Osteocyte (in vitro differentiated cells): ENCODE measurements around the gene HDAC4. TPM values are rescaled to one million over a fixed set of nuclear protein-coding genes. Genes with fewer than 3 reads are reported as not detected.
A peak's percentile ranks its signal among the peaks of the same experiment; 100 is the strongest.

ENCODE experiments used
- DNase-seq: peaks from one replicate; pipeline ENCODE4 v3.0.0; 2021; ENCODE audit warnings: mixed read lengths; ENCODE audit not compliant: unreplicated experiment; ENCODE audit errors: extremely low spot score
- H3K27ac Mint-ChIP-seq: one replicate; pipeline ENCODE4 v1.8.0; 2021; ENCODE audit warnings: mild to moderate bottlenecking, mixed read lengths; ENCODE audit not compliant: unreplicated experiment
- H3K27me3 Mint-ChIP-seq: one replicate; pipeline ENCODE4 v1.8.0; 2021; ENCODE audit warnings: mixed read lengths; ENCODE audit not compliant: unreplicated experiment
- H3K36me3 Mint-ChIP-seq: one replicate; pipeline ENCODE4 v1.8.0; 2021; ENCODE audit warnings: mixed read lengths; ENCODE audit not compliant: unreplicated experiment
- H3K4me1 Mint-ChIP-seq: one replicate; pipeline ENCODE4 v1.8.0; 2021; ENCODE audit warnings: mixed read lengths; ENCODE audit not compliant: unreplicated experiment
- H3K4me3 Mint-ChIP-seq: one replicate; pipeline ENCODE4 v1.8.0; 2021; ENCODE audit warnings: mild to moderate bottlenecking, moderate library complexity, mixed read lengths; ENCODE audit not compliant: unreplicated experiment
- H3K9me3 Mint-ChIP-seq: one replicate; pipeline ENCODE4 v1.8.0; 2021; ENCODE audit warnings: mixed read lengths; ENCODE audit not compliant: unreplicated experiment
- CTCF ChIP-seq: fragments of 200-600 bp; sonication (generic); IDR thresholded peaks from 2 replicates; pipeline ENCODE4 v1.5.0; 2021; ENCODE audit warnings: antibody characterized with exemption, mild to moderate bottlenecking, moderate library complexity
- total RNA-seq: library from RNA; stranded (reverse); gene quantifications from 2 replicates; pipeline ENCODE4 v1.2.1, GENCODE V29; 2021

Gene HDAC4
- total RNA-seq, 1 donor from 2014 or later: 30.3 TPM

GRCh38 chr2:239036819-239037558 is 363.8 kb downstream of the HDAC4 start:
- no peak for TF ChIP-seq CTCF
- H3K36me3 Mint-ChIP-seq: no peaks in the 10 kb centered on the region

DNA sequence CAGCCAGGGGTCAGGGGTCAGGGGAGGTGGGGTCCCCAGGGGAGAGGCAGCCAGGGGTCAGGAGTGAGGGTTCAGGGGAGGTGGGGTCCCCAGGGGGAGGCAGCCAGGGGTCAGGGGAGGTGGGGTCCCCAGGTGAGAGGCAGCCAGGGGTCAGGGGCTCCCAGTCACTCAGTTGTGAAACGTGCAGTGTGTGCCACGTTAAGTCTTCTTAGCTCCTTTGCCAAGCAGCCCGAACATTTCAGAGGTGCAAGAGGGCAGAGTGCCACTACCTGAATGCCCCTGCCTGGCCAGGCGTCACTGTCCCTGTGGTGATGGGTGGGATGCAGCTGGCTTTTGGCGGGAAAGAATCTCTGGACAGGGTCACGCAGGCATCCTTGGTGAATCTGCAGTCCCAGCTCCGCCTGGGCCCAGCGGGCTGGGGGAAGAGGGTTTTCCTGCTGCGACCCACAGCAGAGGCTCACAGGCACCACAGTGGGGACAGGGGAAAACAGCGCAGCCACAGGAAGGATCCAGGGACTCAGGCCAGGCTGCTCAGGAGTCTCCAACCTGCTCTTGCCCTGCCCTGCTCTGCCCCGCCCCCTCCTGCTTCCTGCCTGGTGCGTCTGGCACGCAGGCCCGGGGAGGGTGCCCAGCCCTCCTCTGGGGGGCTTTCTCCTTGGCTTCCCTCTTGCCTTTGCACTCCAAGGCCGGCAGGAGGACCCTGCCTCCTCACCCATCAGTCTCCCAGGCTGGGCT is 364.7 kb downstream of the HDAC4 start:
- TF ChIP-seq CTCF: no peak
- Mint-ChIP-seq H3K4me3 (no peak overlapping the region), H3K36me3 (no peaks in the 10 kb centered on the region), H3K27ac (no peak overlapping the region), H3K27me3 (peaks cover 24% of the 10 kb centered on the region), H3K4me1 (no peaks in the 10 kb centered on the region), H3K9me3 (no peaks in the 10 kb centered on the region)
- DNase-seq: no peak

More at GRCh38 chr2:239036819-239037558, 363.8 kb downstream of the HDAC4 start:
- H3K27me3 Mint-ChIP-seq: peaks cover 21% of the 10 kb centered on the region
- no peaks in the 10 kb centered on the region for H3K4me1 Mint-ChIP-seq
- H3K9me3 Mint-ChIP-seq: no peaks in the 10 kb centered on the region
- no peak overlapping the region for H3K27ac Mint-ChIP-seq
- no peak for DNase-seq
- H3K4me3 Mint-ChIP-seq: no peak overlapping the region

- no peaks in the 10 kb centered on the region for H3K36me3 Mint-ChIP-seq
- H3K4me1 Mint-ChIP-seq: no peaks in the 10 kb centered on the region
- TF ChIP-seq CTCF: peak; percentile 83
- H3K27ac Mint-ChIP-seq: no peak overlapping the region
- no peaks in the 10 kb centered on the region for H3K9me3 Mint-ChIP-seq
- H3K4me3 Mint-ChIP-seq: no peak overlapping the region
- DNase-seq: no peak
- peaks cover 30% of the 10 kb centered on the region for H3K27me3 Mint-ChIP-seq
These were observed 365.4 kb downstream of the HDAC4 start for GRCh38 chr2:239035361-239035814.

DNA sequence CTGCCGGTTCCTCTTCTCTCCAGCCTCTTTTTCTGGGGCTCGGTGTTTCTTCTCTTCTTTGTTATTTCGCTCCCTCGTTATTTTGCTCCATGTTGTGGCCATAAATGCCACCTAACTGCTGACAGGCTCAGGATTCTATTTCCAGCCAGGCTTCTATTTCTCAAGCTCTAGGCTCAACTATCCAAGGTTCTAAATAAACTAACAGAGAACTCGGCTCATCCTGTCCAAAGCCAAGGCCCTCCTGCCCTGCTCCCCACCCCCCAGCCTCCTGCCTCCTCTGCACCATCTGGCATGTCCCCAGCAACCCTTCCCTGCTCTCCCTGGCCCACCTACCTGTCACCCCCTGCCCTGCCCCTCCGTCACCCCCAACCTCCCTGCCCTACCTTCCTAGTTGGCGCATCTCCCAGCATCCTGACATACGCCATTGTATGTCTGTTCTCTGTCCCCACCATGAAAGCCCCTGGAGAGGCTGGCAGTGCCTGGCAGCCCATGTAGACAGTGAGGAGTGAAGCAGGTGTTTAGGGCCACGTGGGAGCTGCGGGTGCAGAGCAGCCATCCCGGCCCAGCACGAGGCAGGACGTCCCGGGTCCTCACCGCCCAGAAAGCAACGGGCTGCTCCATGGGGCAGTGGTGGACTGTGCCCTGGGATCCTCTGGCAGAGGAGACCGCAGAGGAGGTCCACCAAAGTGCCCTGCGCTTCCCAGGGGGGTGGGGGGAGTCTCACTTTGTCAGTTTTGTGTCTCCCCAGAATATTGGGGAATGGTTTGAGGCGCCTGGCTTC is 366.1 kb downstream of the HDAC4 start:
- H3K27ac Mint-ChIP-seq: no peak overlapping the region
- H3K9me3 Mint-ChIP-seq: no peaks in the 10 kb centered on the region
- no peak overlapping the region for H3K4me3 Mint-ChIP-seq
- TF ChIP-seq CTCF: no peak
- peaks cover 30% of the 10 kb centered on the region for H3K27me3 Mint-ChIP-seq
- H3K36me3 Mint-ChIP-seq: no peaks in the 10 kb centered on the region
- H3K4me1 Mint-ChIP-seq: no peaks in the 10 kb centered on the region
- DNase-seq: no peak
